Measurements from ENCODE around the gene DDX17. TPM values are rescaled to one million over a fixed set of nuclear protein-coding genes. Genes with fewer than 3 reads are reported as not detected.

DDX17 gene
- total and polyA plus RNA-seq, 2 donors (not counting 1 experiment from before 2014, with no cell fraction given), result 325 to 362 TPM

- Histone ChIP-seq H3K9me3 (ENCODE audit: control insufficient read depth, insufficient read depth, low read depth, low read length) (no peaks in the 10 kb centered on the region), H3K79me2 (ENCODE audit: control insufficient read depth, insufficient read depth, low read length) (peaks cover 14% of the 10 kb centered on the region), H3K27me3 (ENCODE audit: control insufficient read depth, insufficient read depth, low read length) (peaks cover 4% of the 10 kb centered on the region), H3K9ac (ENCODE audit: insufficient read depth, low read length) (no peak overlapping the region), H2AFZ (ENCODE audit: low read length) (no peak overlapping the region), H3K4me3 (replicated peaks in 1 of 4; ENCODE audit: control extremely low read depth in 1 of 4, insufficient read depth in 1 of 4, low read depth in 3 of 4, low read length in 4 of 4) (no peak overlapping the region), H3K4me1 (ENCODE audit: control insufficient read depth, extremely low read depth, insufficient read depth, low read length) (peaks cover 12% of the 10 kb centered on the region), H3K4me2 (ENCODE audit: extremely low read depth, insufficient read depth, low read length) (no peak overlapping the region), H3K27ac (ENCODE audit: insufficient read depth, low read length) (no peak overlapping the region), H4K20me1 (ENCODE audit: control insufficient read depth, extremely low read depth, insufficient read depth, low read length) (no peaks in the 10 kb centered on the region), H3K36me3 (ENCODE audit: control insufficient read depth, insufficient read depth, low read length) (no peaks in the 10 kb centered on the region)
- no peak for TF ChIP-seq EZH2 (IDR thresholded peaks at IDR 0.05; ENCODE audit: low read length, missing control alignments)
- TF ChIP-seq CTCF (conservative IDR thresholded peaks at IDR 0.05 in 1 of 2, IDR thresholded peaks at IDR 0.05 in 1 of 2; ENCODE audit: low read depth in 1 of 2, low read length in 2 of 2), result no peak
- DNase-seq (ENCODE audit: low read depth in 2 of 2), result no peak
Measured at GRCh38 chr22:38465673-38466490, 40.2 kb downstream of the DDX17 start.

GRCh38 chr22:38464992-38465672, 41.0 kb downstream of the DDX17 start:
- TF ChIP-seq EZH2 (IDR thresholded peaks at IDR 0.05; ENCODE audit: low read length, missing control alignments), result no peak
- no peak for TF ChIP-seq CTCF (conservative IDR thresholded peaks at IDR 0.05 in 1 of 2, IDR thresholded peaks at IDR 0.05 in 1 of 2; ENCODE audit: low read depth in 1 of 2, low read length in 2 of 2)
- Histone ChIP-seq H3K27ac (ENCODE audit: insufficient read depth, low read length) (no peak overlapping the region), H3K27me3 (ENCODE audit: control insufficient read depth, insufficient read depth, low read length) (peaks cover 8% of the 10 kb centered on the region), H2AFZ (ENCODE audit: low read length) (no peak overlapping the region), H3K36me3 (ENCODE audit: control insufficient read depth, insufficient read depth, low read length) (no peaks in the 10 kb centered on the region), H3K9me3 (ENCODE audit: control insufficient read depth, insufficient read depth, low read depth, low read length) (no peaks in the 10 kb centered on the region), H4K20me1 (ENCODE audit: control insufficient read depth, extremely low read depth, insufficient read depth, low read length) (no peaks in the 10 kb centered on the region), H3K4me1 (ENCODE audit: control insufficient read depth, extremely low read depth, insufficient read depth, low read length) (peaks cover 12% of the 10 kb centered on the region), H3K9ac (ENCODE audit: insufficient read depth, low read length) (no peak overlapping the region), H3K4me3 (replicated peaks in 1 of 4; ENCODE audit: control extremely low read depth in 1 of 4, insufficient read depth in 1 of 4, low read depth in 3 of 4, low read length in 4 of 4) (no peak overlapping the region), H3K79me2 (ENCODE audit: control insufficient read depth, insufficient read depth, low read length) (peaks cover 14% of the 10 kb centered on the region), H3K4me2 (ENCODE audit: extremely low read depth, insufficient read depth, low read length) (no peak overlapping the region)
- DNase-seq (ENCODE audit: low read depth in 2 of 2), result no peak

GRCh38 chr22:38462960-38463784, 42.9 kb downstream of the DDX17 start:
- H3K27me3 ChIP-seq (ENCODE audit: control insufficient read depth, insufficient read depth, low read length), result peaks cover 24% of the 10 kb centered on the region
- H3K36me3 ChIP-seq (ENCODE audit: control insufficient read depth, insufficient read depth, low read length), result no peaks in the 10 kb centered on the region
- no peak overlapping the region for H3K27ac ChIP-seq (ENCODE audit: insufficient read depth, low read length)
- H3K9me3 ChIP-seq (ENCODE audit: control insufficient read depth, insufficient read depth, low read depth, low read length), result no peaks in the 10 kb centered on the region
- peaks cover 4% of the 10 kb centered on the region for H3K4me1 ChIP-seq (ENCODE audit: control insufficient read depth, extremely low read depth, insufficient read depth, low read length)
- TF ChIP-seq EZH2 (IDR thresholded peaks at IDR 0.05; ENCODE audit: low read length, missing control alignments) (no peak), CTCF (conservative IDR thresholded peaks at IDR 0.05 in 1 of 2, IDR thresholded peaks at IDR 0.05 in 1 of 2; ENCODE audit: low read depth in 1 of 2, low read length in 2 of 2) (no peak)
- H3K4me2 ChIP-seq (ENCODE audit: extremely low read depth, insufficient read depth, low read length), result no peak overlapping the region
- H3K79me2 ChIP-seq (ENCODE audit: control insufficient read depth, insufficient read depth, low read length), result peaks cover 2% of the 10 kb centered on the region
- H3K4me3 ChIP-seq (replicated peaks in 1 of 4; ENCODE audit: control extremely low read depth in 1 of 4, insufficient read depth in 1 of 4, low read depth in 3 of 4, low read length in 4 of 4), result no peak overlapping the region
- no peak for DNase-seq (ENCODE audit: low read depth in 2 of 2)
- no peaks in the 10 kb centered on the region for H4K20me1 ChIP-seq (ENCODE audit: control insufficient read depth, extremely low read depth, insufficient read depth, low read length)
- H3K9ac ChIP-seq (ENCODE audit: insufficient read depth, low read length), result no peak overlapping the region
- H2AFZ ChIP-seq (ENCODE audit: low read length), result no peak overlapping the region
